Measurements from ENCODE around the gene LARGE1.

Gene LARGE1

GRCh38 chr22:33920197-33920540 is at the start of gene LARGE1:
TSS of gene LARGE1 (minus strand) at chr22:33920476.
- no peak for DNase-seq

- DNase-seq: no peak
Observed at GRCh38 chr22:33969045-33969444, 48.8 kb upstream of the LARGE1 start.

GRCh38 chr22:33964121-33964520 is 43.8 kb upstream of the LARGE1 start:
- DNase-seq: no peak

- DNase-seq: no peak
Observed at GRCh38 chr22:33962409-33962808, 42.1 kb upstream of the LARGE1 start.

GRCh38 chr22:33958741-33959140 is 38.5 kb upstream of the LARGE1 start:
- DNase-seq: no peak

GRCh38 chr22:33957086-33957485 is 36.8 kb upstream of the LARGE1 start:
- DNase-seq: no peak

GRCh38 chr22:33952776-33953175 is 32.5 kb upstream of the LARGE1 start:
- DNase-seq: no peak

- DNase-seq: no peak
Observed at GRCh38 chr22:33940741-33941140, 20.5 kb upstream of the LARGE1 start.

GRCh38 chr22:33932997-33933396 is 12.7 kb upstream of the LARGE1 start:
- no peak for DNase-seq

- no peak for DNase-seq
Observed at GRCh38 chr22:33931406-33931805, 11.1 kb upstream of the LARGE1 start.

GRCh38 chr22:33927752-33928151 is 7.5 kb upstream of the LARGE1 start:
- no peak for DNase-seq

GRCh38 chr22:33925194-33925593 is 4.9 kb upstream of the LARGE1 start:
- DNase-seq: no peak

- DNase-seq: no peak
Observed at GRCh38 chr22:33923660-33924246, 3.5 kb upstream of the LARGE1 start.

GRCh38 chr22:33923033-33923432 is 2.8 kb upstream of the LARGE1 start:
- no peak for DNase-seq

GRCh38 chr22:33922349-33922681 is 2.0 kb upstream of the LARGE1 start:
- DNase-seq: no peak

- no peak for DNase-seq
Observed at GRCh38 chr22:33921525-33922348, 1.5 kb upstream of the LARGE1 start.

GRCh38 chr22:33920927-33921524 is 750 bp upstream of the LARGE1 start:
- DNase-seq: peak; percentile 48

- no peak for DNase-seq
Observed at GRCh38 chr22:33919391-33920196, 682 bp downstream of the LARGE1 start.

GRCh38 chr22:33918676-33919365 is 1.5 kb downstream of the LARGE1 start:
- DNase-seq: no peak

- DNase-seq: no peak
Observed at GRCh38 chr22:33917744-33918406, 2.4 kb downstream of the LARGE1 start.

GRCh38 chr22:33914699-33915098 is 5.6 kb downstream of the LARGE1 start:
- DNase-seq: no peak

- no peak for DNase-seq
Observed at GRCh38 chr22:33914131-33914530, 6.1 kb downstream of the LARGE1 start.

Measured in NCI-H446 treated with DMSO at 0.1 percent for 48 hours (cell line).